Naive B cell (primary cell): ENCODE measurements around the gene OMG. TPM values are rescaled to one million over a fixed set of nuclear protein-coding genes. Genes with fewer than 3 reads are reported as not detected.
"Not testable (repeated sequence)": the region's sequence is repeated elsewhere in the genome, so short reads cannot be mapped to it uniquely, and the experiment has no call there.

Experiments
- ATAC-seq, 2 donors: fragments of 150-1000 bp; cut with Tn5 transposase; 2 replicates each; pipeline ENCODE4 v1.10.0; 2021; ENCODE audit warnings: low read depth in 2 of 2, mild to moderate bottlenecking in 2 of 2, moderate library complexity in 2 of 2
- DNase-seq: peaks from one replicate; pipeline ENCODE4 v3.0.0; 2022
- H3K27ac Mint-ChIP-seq, 6 donors: one replicate each; pipeline ENCODE4 v1.8.0; 2020 to 2022; ENCODE audit warnings: mild to moderate bottlenecking in 6 of 6, mixed read lengths in 6 of 6, moderate library complexity in 5 of 6, inconsistent platforms in 2 of 6
- H3K27me3 Mint-ChIP-seq, 3 donors: one replicate each; pipeline ENCODE4 v1.8.0; 2021 to 2022; ENCODE audit warnings: mixed read lengths in 3 of 3, mild to moderate bottlenecking in 1 of 3
- H3K36me3 Mint-ChIP-seq, 2 donors: one replicate each; pipeline ENCODE4 v1.8.0; 2020 to 2022; ENCODE audit warnings: mixed read lengths in 2 of 2, inconsistent platforms in 1 of 2, mild to moderate bottlenecking in 1 of 2
- H3K4me1 Mint-ChIP-seq, 3 donors: one replicate each; pipeline ENCODE4 v1.8.0; 2020 to 2022; ENCODE audit warnings: mixed read lengths in 3 of 3, inconsistent platforms in 1 of 3, mild to moderate bottlenecking in 1 of 3, moderate library complexity in 1 of 3
- H3K4me3 Mint-ChIP-seq, 8 donors: one replicate each; pipeline ENCODE4 v1.8.0; 2020 to 2022; ENCODE audit warnings: mild to moderate bottlenecking in 8 of 8, mixed read lengths in 8 of 8, moderate library complexity in 8 of 8, inconsistent platforms in 2 of 8
- H3K9me3 Mint-ChIP-seq, 7 donors: one replicate each; pipeline ENCODE4 v1.8.0; 2020 to 2022; ENCODE audit warnings: mixed read lengths in 7 of 7, mild to moderate bottlenecking in 5 of 7, inconsistent platforms in 2 of 7, moderate library complexity in 1 of 7
- polyA plus RNA-seq, 6 donors: library from polyadenylated mRNA; unstranded; fragments of 300-500 nt; fragmentation: Illumina TruSeq; gene quantifications; one replicate each; pipeline ENCODE4 v1.2.3, GENCODE V29; 2021; ENCODE audit warnings: low read depth in 6 of 6

Gene OMG
- under 1 TPM in 2 of 6 donors, not detected in 4; 0.30 to 0.36 TPM for polyA plus RNA-seq

- DNase-seq (no peak), ATAC-seq (no peak)
- H3K4me1 Mint-ChIP-seq: peaks cover 13 to 15% (median 13%) of the 10 kb centered on the region in 3 donors
- H3K4me3 Mint-ChIP-seq: no peak within 1 kb of the TSS
- H3K27ac Mint-ChIP-seq: no peak within 1 kb of the TSS
- no peaks in the 10 kb centered on the region for H3K9me3 Mint-ChIP-seq
- no peaks in the 10 kb centered on the region for H3K36me3 Mint-ChIP-seq
- no peaks in the 10 kb centered on the region for H3K27me3 Mint-ChIP-seq
These were observed at the start of gene OMG for GRCh38 chr17:31297090-31297489. Gene OMG, minus strand, starts transcription at chr17:31297239. Its CDS starts 908 bp downstream, at chr17:31296331.

GRCh38 chr17:31345191-31345747, 48.2 kb upstream of the OMG start:
- H3K36me3 Mint-ChIP-seq: peaks cover 17% of the 10 kb centered on the region in 2 donors
- not testable (repeated sequence) for H3K27ac Mint-ChIP-seq, H3K4me1 Mint-ChIP-seq, H3K9me3 Mint-ChIP-seq, DNase-seq, ATAC-seq, H3K27me3 Mint-ChIP-seq, H3K4me3 Mint-ChIP-seq

GRCh38 chr17:31339906-31340661, 43.0 kb upstream of the OMG start:
- ATAC-seq (no peak), DNase-seq (no peak)
- Mint-ChIP-seq H3K36me3 (peaks cover 16% of the 10 kb centered on the region in 2 donors), H3K4me1 (no peaks in the 10 kb centered on the region), H3K27ac (no peak overlapping the region), H3K9me3 (no peaks in the 10 kb centered on the region), H3K4me3 (no peak overlapping the region), H3K27me3 (no peaks in the 10 kb centered on the region)

GRCh38 chr17:31329221-31329620, 32.2 kb upstream of the OMG start:
- ATAC-seq (no peak), DNase-seq (no peak)
- no peaks in the 10 kb centered on the region for H3K27me3 Mint-ChIP-seq
- peaks cover 0 to 10% of the 10 kb centered on the region in 2 donors for H3K36me3 Mint-ChIP-seq
- H3K4me3 Mint-ChIP-seq: no peak overlapping the region
- H3K9me3 Mint-ChIP-seq: no peaks in the 10 kb centered on the region
- H3K27ac Mint-ChIP-seq: no peak overlapping the region
- H3K4me1 Mint-ChIP-seq: no peaks in the 10 kb centered on the region

GRCh38 chr17:31328160-31328535, 31.1 kb upstream of the OMG start:
- Mint-ChIP-seq H3K27me3 (no peaks in the 10 kb centered on the region), H3K4me3 (no peak overlapping the region), H3K36me3 (peaks cover 0 to 10% of the 10 kb centered on the region in 2 donors), H3K4me1 (peaks cover 0 to 6% (median 5%) of the 10 kb centered on the region in 3 donors), H3K9me3 (no peaks in the 10 kb centered on the region), H3K27ac (no peak overlapping the region)
- DNase-seq: no peak
- ATAC-seq: no peak

- Mint-ChIP-seq H3K36me3 (peaks cover 0 to 10% of the 10 kb centered on the region in 2 donors), H3K4me3 (no peak overlapping the region), H3K9me3 (no peaks in the 10 kb centered on the region), H3K4me1 (peaks cover 2 to 7% (median 6%) of the 10 kb centered on the region in 3 donors), H3K27me3 (no peaks in the 10 kb centered on the region), H3K27ac (no peak overlapping the region)
- no peak for ATAC-seq
- no peak for DNase-seq
These were observed 30.6 kb upstream of the OMG start for GRCh38 chr17:31327534-31328159.

- Mint-ChIP-seq H3K4me1 (peaks cover 20 to 22% (median 21%) of the 10 kb centered on the region in 3 donors), H3K36me3 (peaks cover 0 to 10% of the 10 kb centered on the region in 2 donors), H3K4me3 (peak overlapping the region in 1 of 8 donors; percentile 6), H3K27ac (peak overlapping the region; percentile 27 to 82 (median 54)), H3K27me3 (no peaks in the 10 kb centered on the region), H3K9me3 (no peaks in the 10 kb centered on the region)
- ATAC-seq (no peak), DNase-seq (no peak)
These were observed 26.5 kb upstream of the OMG start for GRCh38 chr17:31323551-31323950.

GRCh38 chr17:31321966-31322365, 24.9 kb upstream of the OMG start:
- ATAC-seq (no peak), DNase-seq (no peak)
- no peaks in the 10 kb centered on the region for H3K27me3 Mint-ChIP-seq
- peaks cover 0 to 6% of the 10 kb centered on the region in 2 donors for H3K36me3 Mint-ChIP-seq
- peak overlapping the region; percentile 78 to 95 (median 91) for H3K27ac Mint-ChIP-seq
- peaks cover 30 to 34% (median 31%) of the 10 kb centered on the region in 3 donors for H3K4me1 Mint-ChIP-seq
- no peaks in the 10 kb centered on the region for H3K9me3 Mint-ChIP-seq
- peak overlapping the region; percentile 78 to 93 (median 88) for H3K4me3 Mint-ChIP-seq

- no peaks in the 10 kb centered on the region for H3K27me3 Mint-ChIP-seq
- peak; percentile 56 to 63 for ATAC-seq
These were observed 24.4 kb upstream of the OMG start, which contains the start of gene EVI2A for GRCh38 chr17:31321481-31321880. Gene EVI2A, minus strand, starts transcription at chr17:31321622. Its CDS starts 2,609 bp downstream, at chr17:31319013.

GRCh38 chr17:31320791-31321190, 23.8 kb upstream of the OMG start:
- DNase-seq (no peak), ATAC-seq (no peak)
- H3K4me1 Mint-ChIP-seq: peaks cover 30 to 43% (median 31%) of the 10 kb centered on the region in 3 donors
- H3K27ac Mint-ChIP-seq: peak overlapping the region; percentile 78 to 95 (median 91)
- H3K36me3 Mint-ChIP-seq: peaks cover 0 to 6% of the 10 kb centered on the region in 2 donors
- H3K9me3 Mint-ChIP-seq: no peaks in the 10 kb centered on the region
- peak overlapping the region; percentile 78 to 93 (median 88) for H3K4me3 Mint-ChIP-seq
- H3K27me3 Mint-ChIP-seq: no peaks in the 10 kb centered on the region

More at GRCh38 chr17:31321481-31321880, 24.4 kb upstream of the OMG start, which contains the start of gene EVI2A:
- peak; percentile 63 for DNase-seq
- H3K4me1 Mint-ChIP-seq: peaks cover 30 to 37% (median 31%) of the 10 kb centered on the region in 3 donors
- peak within 1 kb of the TSS; percentile 78 to 93 (median 88) for H3K4me3 Mint-ChIP-seq
- peak within 1 kb of the TSS; percentile 78 to 95 (median 91) for H3K27ac Mint-ChIP-seq
- no peaks in the 10 kb centered on the region for H3K9me3 Mint-ChIP-seq
- peaks cover 0 to 6% of the 10 kb centered on the region in 2 donors for H3K36me3 Mint-ChIP-seq

- H3K27ac Mint-ChIP-seq: peak overlapping the region in 3 of 6 donors; percentile 20 to 89 (median 36)
- H3K4me3 Mint-ChIP-seq: peak overlapping the region; percentile 78 to 93 (median 88)
- no peak for DNase-seq
- H3K27me3 Mint-ChIP-seq: no peaks in the 10 kb centered on the region
- peaks cover 30 to 47% (median 31%) of the 10 kb centered on the region in 3 donors for H3K4me1 Mint-ChIP-seq
- no peaks in the 10 kb centered on the region for H3K9me3 Mint-ChIP-seq
- H3K36me3 Mint-ChIP-seq: peaks cover 0 to 6% of the 10 kb centered on the region in 2 donors
- ATAC-seq: no peak
These were observed 23.2 kb upstream of the OMG start for GRCh38 chr17:31320241-31320640.

- peak overlapping the region; percentile 81 to 96 (median 89) for H3K4me3 Mint-ChIP-seq
- H3K4me1 Mint-ChIP-seq: peaks cover 33 to 56% (median 36%) of the 10 kb centered on the region in 3 donors
- peaks cover 0 to 6% of the 10 kb centered on the region in 2 donors for H3K36me3 Mint-ChIP-seq
- peak; percentile 78 to 80 for ATAC-seq
- H3K27me3 Mint-ChIP-seq: no peaks in the 10 kb centered on the region
- H3K27ac Mint-ChIP-seq: peak overlapping the region; percentile 84 to 94 (median 93)
- H3K9me3 Mint-ChIP-seq: no peaks in the 10 kb centered on the region
- DNase-seq: peak; percentile 73
These were observed 22.0 kb upstream of the OMG start for GRCh38 chr17:31318851-31319661.
